ENCODE data around the gene DNAAF9.

Gene DNAAF9

DNA sequence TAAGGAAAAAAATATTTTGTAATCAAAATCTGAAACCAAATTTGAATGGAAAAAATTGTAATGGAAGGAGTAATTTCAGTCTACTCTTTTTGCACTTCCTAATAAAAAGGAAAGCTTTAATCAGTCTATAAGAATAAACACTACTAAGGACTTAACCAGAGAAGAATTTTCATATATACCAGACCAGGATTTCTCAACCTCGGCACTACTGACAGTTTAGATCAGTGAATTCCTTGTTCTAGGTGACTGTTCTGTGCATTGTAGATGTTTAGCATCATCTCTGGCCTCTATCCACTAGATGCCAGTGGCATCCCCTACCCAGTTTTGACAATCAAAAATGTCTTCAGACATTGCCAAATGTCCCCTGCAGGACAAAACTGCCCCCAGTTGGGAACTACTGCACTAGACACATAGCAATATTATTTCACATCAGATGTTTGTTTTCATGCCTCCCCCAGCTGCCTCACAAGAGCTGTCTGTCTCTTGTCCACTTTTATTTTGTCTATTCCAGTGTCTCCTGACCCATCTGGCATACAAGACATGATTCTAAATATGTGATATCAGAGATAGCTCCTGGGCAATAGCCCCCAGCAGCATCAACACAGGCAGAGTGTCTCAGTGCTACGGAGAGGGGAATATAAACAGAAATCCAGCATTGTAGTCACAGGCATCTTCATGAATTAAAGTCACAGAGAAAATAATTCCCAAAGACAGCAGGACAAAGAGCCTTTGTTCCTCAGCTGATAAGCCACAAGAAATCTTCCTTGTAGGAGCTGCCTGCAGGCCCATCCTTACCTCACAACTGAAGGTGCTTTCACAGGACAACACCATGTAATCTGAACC lies 27.0 kb downstream of the DNAAF9 start:
- DNase-seq: no peak
- Histone ChIP-seq H3K27me3 (ENCODE audit: insufficient read depth, low read depth, severe bottlenecking) (no peaks in the 10 kb centered on the region), H3K9me3 (ENCODE audit: severe bottlenecking) (no peaks in the 10 kb centered on the region), H3K4me3 (ENCODE audit: low read depth, low read length) (no peak overlapping the region), H3K36me3 (no peaks in the 10 kb centered on the region), H3K27ac (no peak overlapping the region)
- TF ChIP-seq, protein P1, sequence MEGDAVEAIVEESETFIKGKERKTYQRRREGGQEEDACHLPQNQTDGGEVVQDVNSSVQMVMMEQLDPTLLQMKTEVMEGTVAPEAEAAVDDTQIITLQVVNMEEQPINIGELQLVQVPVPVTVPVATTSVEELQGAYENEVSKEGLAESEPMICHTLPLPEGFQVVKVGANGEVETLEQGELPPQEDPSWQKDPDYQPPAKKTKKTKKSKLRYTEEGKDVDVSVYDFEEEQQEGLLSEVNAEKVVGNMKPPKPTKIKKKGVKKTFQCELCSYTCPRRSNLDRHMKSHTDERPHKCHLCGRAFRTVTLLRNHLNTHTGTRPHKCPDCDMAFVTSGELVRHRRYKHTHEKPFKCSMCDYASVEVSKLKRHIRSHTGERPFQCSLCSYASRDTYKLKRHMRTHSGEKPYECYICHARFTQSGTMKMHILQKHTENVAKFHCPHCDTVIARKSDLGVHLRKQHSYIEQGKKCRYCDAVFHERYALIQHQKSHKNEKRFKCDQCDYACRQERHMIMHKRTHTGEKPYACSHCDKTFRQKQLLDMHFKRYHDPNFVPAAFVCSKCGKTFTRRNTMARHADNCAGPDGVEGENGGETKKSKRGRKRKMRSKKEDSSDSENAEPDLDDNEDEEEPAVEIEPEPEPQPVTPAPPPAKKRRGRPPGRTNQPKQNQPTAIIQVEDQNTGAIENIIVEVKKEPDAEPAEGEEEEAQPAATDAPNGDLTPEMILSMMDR (IDR thresholded peaks at IDR 0.05; ENCODE audit: low read depth, low read length): no peak

DNA sequence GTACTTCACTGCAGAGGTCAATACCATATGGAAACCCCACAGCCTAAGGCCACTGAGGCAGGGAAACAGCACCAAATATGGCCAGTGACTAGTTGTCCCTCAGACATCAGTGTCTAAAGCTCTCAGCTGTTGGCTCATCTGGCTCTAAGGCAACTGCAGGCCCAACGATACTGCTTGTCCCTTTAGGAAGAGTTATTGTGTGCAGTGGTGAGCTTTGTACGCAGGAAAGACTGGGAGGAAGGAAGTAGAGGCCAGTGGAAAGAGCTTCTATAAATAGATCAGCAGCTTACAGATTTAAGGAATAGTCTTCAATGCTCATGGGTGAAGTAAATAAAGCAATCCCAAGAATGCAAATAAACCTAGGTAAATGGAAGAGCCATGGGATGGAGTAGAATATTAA lies 29.3 kb downstream of the DNAAF9 start:
- H3K4me3 ChIP-seq (ENCODE audit: low read depth, low read length): no peak overlapping the region
- TF ChIP-seq, protein P1 (IDR thresholded peaks at IDR 0.05; ENCODE audit: low read depth, low read length): no peak
- DNase-seq: no peak
- no peak overlapping the region for H3K27ac ChIP-seq
- peaks cover 15% of the 10 kb centered on the region for H3K36me3 ChIP-seq
- H3K27me3 ChIP-seq (ENCODE audit: insufficient read depth, low read depth, severe bottlenecking): no peaks in the 10 kb centered on the region
- no peaks in the 10 kb centered on the region for H3K9me3 ChIP-seq (ENCODE audit: severe bottlenecking)

DNA sequence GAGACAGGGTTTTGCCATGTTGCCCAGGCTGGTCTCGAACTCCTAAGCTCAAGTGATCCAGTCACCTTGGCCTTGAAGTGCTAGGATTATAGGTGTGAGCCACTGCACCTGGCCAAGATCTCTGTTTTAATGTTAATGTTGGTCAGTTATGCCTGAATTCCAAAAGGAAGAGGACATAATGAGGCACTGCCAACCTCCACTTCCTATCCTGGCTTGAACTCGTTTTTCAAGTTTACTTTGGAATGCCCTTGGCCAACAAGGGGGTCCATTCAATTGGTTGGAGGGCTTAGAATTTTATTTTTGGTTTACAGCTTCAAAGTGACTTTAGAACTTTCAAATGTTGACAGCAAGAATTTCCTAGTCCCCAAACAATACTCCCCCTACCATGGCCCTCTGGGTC lies 29.8 kb downstream of the DNAAF9 start:
- H3K4me3 ChIP-seq (ENCODE audit: low read depth, low read length): no peak overlapping the region
- H3K27ac ChIP-seq: no peak overlapping the region
- no peak for DNase-seq
- H3K9me3 ChIP-seq (ENCODE audit: severe bottlenecking): no peaks in the 10 kb centered on the region
- peaks cover 18% of the 10 kb centered on the region for H3K36me3 ChIP-seq
- TF ChIP-seq, protein P1 (IDR thresholded peaks at IDR 0.05; ENCODE audit: low read depth, low read length): no peak
- no peaks in the 10 kb centered on the region for H3K27me3 ChIP-seq (ENCODE audit: insufficient read depth, low read depth, severe bottlenecking)

DNA sequence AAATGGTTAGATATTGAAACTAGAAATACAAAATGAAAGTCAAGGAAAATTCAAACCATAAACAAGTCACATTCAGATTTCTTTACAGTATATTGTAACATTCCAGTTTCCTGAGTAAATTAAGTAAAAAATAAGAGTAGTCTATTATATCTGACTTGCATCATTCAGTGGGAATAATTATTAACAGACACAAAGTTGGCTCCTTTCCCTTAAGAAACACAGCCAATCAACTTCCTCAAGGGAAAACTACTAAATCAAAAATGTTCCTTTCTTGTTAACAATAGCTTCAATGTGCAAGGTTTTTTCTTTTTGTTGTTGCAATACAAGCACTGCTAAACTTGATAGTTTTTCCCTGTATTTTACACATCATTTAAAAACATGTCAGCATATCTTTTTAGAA lies 33.2 kb downstream of the DNAAF9 start:
- Histone ChIP-seq H3K27ac (no peak overlapping the region), H3K36me3 (peaks cover 24% of the 10 kb centered on the region), H3K9me3 (ENCODE audit: severe bottlenecking) (no peaks in the 10 kb centered on the region), H3K27me3 (ENCODE audit: insufficient read depth, low read depth, severe bottlenecking) (no peaks in the 10 kb centered on the region), H3K4me3 (ENCODE audit: low read depth, low read length) (no peak overlapping the region)
- TF ChIP-seq, protein P1 (IDR thresholded peaks at IDR 0.05; ENCODE audit: low read depth, low read length): no peak
- DNase-seq: no peak

DNA sequence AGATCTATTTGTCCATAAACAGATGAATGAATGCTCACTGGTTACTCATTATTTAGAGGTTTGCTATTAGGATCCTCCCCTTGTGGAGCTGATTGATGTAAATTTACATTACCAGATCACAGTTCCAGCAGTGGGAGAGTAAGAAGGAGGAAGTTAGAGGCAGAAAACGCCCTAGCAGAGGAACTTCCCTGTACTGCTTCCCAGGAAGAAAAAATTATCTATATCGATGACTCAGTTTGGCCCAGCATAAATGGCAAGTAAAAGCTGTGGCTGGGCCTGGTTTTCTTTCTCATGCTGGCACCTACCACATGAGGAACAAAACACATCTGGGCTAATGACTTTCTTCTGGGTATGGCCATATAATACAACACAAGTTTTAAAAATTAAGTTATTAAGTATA lies 35.7 kb downstream of the DNAAF9 start:
- Histone ChIP-seq H3K36me3 (peaks cover 24% of the 10 kb centered on the region), H3K27ac (no peak overlapping the region), H3K9me3 (ENCODE audit: severe bottlenecking) (no peaks in the 10 kb centered on the region), H3K4me3 (ENCODE audit: low read depth, low read length) (no peak overlapping the region), H3K27me3 (ENCODE audit: insufficient read depth, low read depth, severe bottlenecking) (no peaks in the 10 kb centered on the region)
- DNase-seq: no peak
- TF ChIP-seq, protein P1 (IDR thresholded peaks at IDR 0.05; ENCODE audit: low read depth, low read length): no peak

DNA sequence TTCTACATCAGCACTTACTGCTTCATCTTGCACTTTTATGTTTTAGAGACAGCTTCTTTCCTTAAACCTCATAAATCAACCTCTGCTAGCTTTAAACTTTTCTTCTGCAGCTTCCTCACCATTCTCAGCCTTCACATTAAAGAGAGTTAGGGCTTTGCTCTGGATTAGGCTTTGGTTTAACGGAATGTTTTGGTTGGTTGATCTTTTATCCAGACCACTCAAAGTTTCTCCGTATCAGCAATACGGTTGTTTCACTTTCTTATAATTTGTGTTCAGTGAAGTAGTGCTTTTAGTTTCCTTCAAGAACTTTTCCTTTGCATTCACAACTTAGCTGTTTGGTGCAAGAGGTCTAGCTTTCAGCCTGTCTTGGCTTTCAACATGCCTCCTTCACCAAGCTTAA lies 40.4 kb downstream of the DNAAF9 start:
- H3K36me3 ChIP-seq: peaks cover 6% of the 10 kb centered on the region
- no peaks in the 10 kb centered on the region for H3K9me3 ChIP-seq (ENCODE audit: severe bottlenecking)
- no peak for DNase-seq
- H3K27me3 ChIP-seq (ENCODE audit: insufficient read depth, low read depth, severe bottlenecking): no peaks in the 10 kb centered on the region
- H3K27ac ChIP-seq: no peak overlapping the region
- TF ChIP-seq, protein P1 (IDR thresholded peaks at IDR 0.05; ENCODE audit: low read depth, low read length): no peak
- H3K4me3 ChIP-seq (ENCODE audit: low read depth, low read length): no peak overlapping the region
